Measurements from ENCODE around the gene HYKK. TPM values are rescaled to one million over a fixed set of nuclear protein-coding genes. Genes with fewer than 3 reads are reported as not detected.
A peak's percentile ranks its signal among the peaks of the same experiment; 100 is the strongest.
"Not testable (repeated sequence)": the region's sequence is repeated elsewhere in the genome, so short reads cannot be mapped to it uniquely, and the experiment has no call there.

HYKK gene
- total RNA-seq, 4 donors from 2014 or later = 5.8 to 8.6 (median 7.6) TPM

GRCh38 chr15:78538358-78538757 is 31.0 kb downstream of the HYKK start:
- TF ChIP-seq POLR2AphosphoS5 (IDR thresholded peaks at IDR 0.05) (no peak), POLR2A (IDR thresholded peaks at IDR 0.05; ENCODE audit: low read depth) (no peak), EP300 (IDR thresholded peaks at IDR 0.05) (no peak), CTCF (IDR thresholded peaks at IDR 0.05) (no peak)
- 67% methylated on average over 1 of the region's 1 CpG for WGBS
- no peaks in the 10 kb centered on the region for H3K27me3 ChIP-seq
- H3K4me1 ChIP-seq = peaks cover 21 to 31% (median 28%) of the 10 kb centered on the region in 4 donors
- H3K27ac ChIP-seq (replicated peaks in 1 of 4) = no peak overlapping the region
- H3K4me3 ChIP-seq = no peak overlapping the region
- H3K36me3 ChIP-seq = peaks cover 1 to 13% (median 12%) of the 10 kb centered on the region in 4 donors
- intact Hi-C loops (cut with DNase I) = no loop called here
- DNase-seq (ENCODE audit: extremely low spot score) = no peak
- H3K9me3 ChIP-seq = no peaks in the 10 kb centered on the region

DNA sequence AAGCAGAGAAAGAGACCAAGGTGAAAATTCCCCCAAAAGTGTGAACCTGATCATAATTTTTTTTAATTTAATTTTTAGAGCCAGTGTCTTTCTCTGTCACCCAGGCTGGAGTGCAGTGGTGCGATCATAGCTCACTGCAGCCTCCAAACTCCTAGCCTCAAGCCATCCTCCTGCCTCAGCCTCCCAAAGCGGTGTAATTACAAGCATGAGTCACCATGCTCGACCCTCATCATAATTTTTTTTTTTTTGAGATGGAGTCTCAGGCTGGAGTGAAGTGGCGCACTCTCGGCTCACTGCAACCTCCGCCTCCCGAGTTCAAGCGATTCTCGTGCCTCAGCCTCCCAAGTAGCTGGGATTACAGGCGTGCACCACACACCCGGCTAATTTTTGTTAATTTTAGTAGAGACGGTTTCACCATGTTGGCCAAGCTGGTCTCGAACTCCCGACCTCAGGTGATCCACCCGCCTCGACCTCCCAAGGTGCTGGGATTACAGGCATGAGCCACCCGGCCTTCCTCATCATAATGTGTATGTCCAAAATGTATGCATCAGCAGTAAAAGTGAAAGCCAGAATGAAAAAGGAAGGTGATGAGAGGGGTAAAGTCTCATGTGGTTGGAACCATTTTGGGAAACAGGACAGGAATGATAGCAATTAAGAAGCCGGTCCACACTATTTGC is 32.2 kb downstream of the HYKK start:
- DNase-seq (ENCODE audit: extremely low spot score); intact Hi-C loops (cut with DNase I); H3K27me3 ChIP-seq; H3K9me3 ChIP-seq: not testable (repeated sequence)
- WGBS = 78% methylated on average over 18 of the region's 18 CpGs
- H3K4me3 ChIP-seq = peak overlapping the region; percentile 83 to 94 (median 84)
- H3K4me1 ChIP-seq = peaks cover 21 to 31% (median 28%) of the 10 kb centered on the region in 4 donors
- peaks cover 2 to 25% (median 24%) of the 10 kb centered on the region in 4 donors for H3K36me3 ChIP-seq
- H3K27ac ChIP-seq (replicated peaks in 1 of 4) = peak overlapping the region; percentile 95 to 97 (median 96)

- Histone ChIP-seq H3K9me3 (no peaks in the 10 kb centered on the region), H3K27me3 (no peaks in the 10 kb centered on the region), H3K4me1 (peaks cover 21 to 31% (median 28%) of the 10 kb centered on the region in 4 donors), H3K4me3 (peak within 1 kb of the TSS; percentile 83 to 94 (median 84)), H3K27ac (replicated peaks in 1 of 4) (peak within 1 kb of the TSS; percentile 95 to 97 (median 96)), H3K36me3 (peaks cover 9 to 32% (median 31%) of the 10 kb centered on the region in 4 donors)
- 1% methylated on average over 18 of the region's 56 CpGs for WGBS
- peak; percentile 98 for DNase-seq (ENCODE audit: extremely low spot score)
- intact Hi-C loops (cut with DNase I) = no loop called here
- TF ChIP-seq POLR2AphosphoS5 (IDR thresholded peaks at IDR 0.05) (peak; percentile 83 to 94), POLR2A (IDR thresholded peaks at IDR 0.05; ENCODE audit: low read depth) (peak; percentile 76), EP300 (IDR thresholded peaks at IDR 0.05) (no peak), CTCF (IDR thresholded peaks at IDR 0.05) (peak; percentile 25 to 45 (median 37))
Observed at GRCh38 chr15:78540141-78540870, 32.9 kb downstream of the HYKK start, which contains the start of gene PSMA4. PSMA4 (plus strand) TSS chr15:78540444; CDS start chr15:78541928, 1,484 bp downstream.

GRCh38 chr15:78540871-78541743 is 33.7 kb downstream of the HYKK start:
- Histone ChIP-seq H3K4me3 (peak overlapping the region; percentile 83 to 94 (median 84)), H3K27ac (replicated peaks in 1 of 4) (peak overlapping the region; percentile 95 to 97 (median 96)), H3K4me1 (peaks cover 21 to 31% (median 28%) of the 10 kb centered on the region in 4 donors), H3K9me3 (no peaks in the 10 kb centered on the region), H3K36me3 (peaks cover 17 to 40% (median 39%) of the 10 kb centered on the region in 4 donors), H3K27me3 (no peaks in the 10 kb centered on the region)
- intact Hi-C loops (cut with DNase I) = no loop called here
- DNase-seq (ENCODE audit: extremely low spot score) = no peak
- TF ChIP-seq POLR2AphosphoS5 (IDR thresholded peaks at IDR 0.05) (no peak), CTCF (IDR thresholded peaks at IDR 0.05) (no peak), EP300 (IDR thresholded peaks at IDR 0.05) (no peak), POLR2A (IDR thresholded peaks at IDR 0.05; ENCODE audit: low read depth) (no peak)
- WGBS = 7% methylated on average over 17 of the region's 17 CpGs
